Panc1 (cell line): ENCODE measurements around the gene ZNF79. TPM values are rescaled to one million over a fixed set of nuclear protein-coding genes. Genes with fewer than 3 reads are reported as not detected.

ENCODE experiments used
- total RNA-seq: library from RNA; stranded (reverse); gene quantifications from one replicate; pipeline ENCODE4 v1.2.1, GENCODE V29; 2021; ENCODE audit not compliant: unreplicated experiment

The ZNF79 gene
- total RNA-seq, 1 experiment from 2014 or later: 5.4 TPM

Other genes starting within 250 kb of the ZNF79 start
- gene GARNL3, start 159.6 kb upstream of the ZNF79 start, total RNA-seq: 11.5 TPM
- gene SLC2A8, start 27.2 kb upstream of the ZNF79 start, total RNA-seq: 55.7 TPM
- 951 TPM for gene RPL12, start 27.0 kb downstream of the ZNF79 start, total RNA-seq
- gene LRSAM1, start 27.1 kb downstream of the ZNF79 start, total RNA-seq: 15.4 TPM
- gene STXBP1, start 187.9 kb downstream of the ZNF79 start, total RNA-seq: 67.5 TPM